Testis (tissue), 2 donors: ENCODE results near the gene KATNBL1.

Experiments
- POLR2A ChIP-seq: fragments of 450-650 bp; IDR thresholded peaks from one replicate; pipeline ENCODE4 v1.6.1; 2017; ENCODE audit warnings: antibody characterized with exemption, mild to moderate bottlenecking, moderate library complexity
- TF ChIP-seq, protein P1 (sequence below), 3 experiments: fragments of 450-650 bp in 2 of 3; fragments of 200-600 bp in 1 of 3; sonication (generic) in 1 of 3; IDR thresholded peaks; one replicate each; pipeline ENCODE4 v1.5.1; 2016 to 2019; ENCODE audit warnings: antibody characterized with exemption in 3 of 3, mild to moderate bottlenecking in 2 of 3, moderate library complexity in 1 of 3

DNA sequence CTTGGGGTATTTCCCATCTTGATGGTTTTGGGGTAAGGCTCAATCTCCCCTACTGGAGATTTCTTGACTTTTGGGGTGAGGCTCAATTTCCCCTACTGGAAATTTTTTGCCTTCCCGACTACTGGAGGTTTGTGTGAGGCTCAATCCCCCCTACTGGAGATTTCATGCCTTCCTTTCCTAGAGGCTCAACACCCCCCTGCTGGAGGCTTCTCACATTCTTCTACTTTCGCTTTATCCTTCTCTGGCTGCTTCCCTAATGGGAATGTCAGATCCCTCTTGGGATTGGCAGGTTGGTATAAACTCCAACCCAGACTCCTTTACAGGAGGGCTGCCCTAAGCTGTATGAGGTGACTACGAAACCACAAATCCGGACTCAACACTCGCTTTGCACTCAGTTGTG is 49.2 kb downstream of the KATNBL1 start:
- TF ChIP-seq, protein P1, sequence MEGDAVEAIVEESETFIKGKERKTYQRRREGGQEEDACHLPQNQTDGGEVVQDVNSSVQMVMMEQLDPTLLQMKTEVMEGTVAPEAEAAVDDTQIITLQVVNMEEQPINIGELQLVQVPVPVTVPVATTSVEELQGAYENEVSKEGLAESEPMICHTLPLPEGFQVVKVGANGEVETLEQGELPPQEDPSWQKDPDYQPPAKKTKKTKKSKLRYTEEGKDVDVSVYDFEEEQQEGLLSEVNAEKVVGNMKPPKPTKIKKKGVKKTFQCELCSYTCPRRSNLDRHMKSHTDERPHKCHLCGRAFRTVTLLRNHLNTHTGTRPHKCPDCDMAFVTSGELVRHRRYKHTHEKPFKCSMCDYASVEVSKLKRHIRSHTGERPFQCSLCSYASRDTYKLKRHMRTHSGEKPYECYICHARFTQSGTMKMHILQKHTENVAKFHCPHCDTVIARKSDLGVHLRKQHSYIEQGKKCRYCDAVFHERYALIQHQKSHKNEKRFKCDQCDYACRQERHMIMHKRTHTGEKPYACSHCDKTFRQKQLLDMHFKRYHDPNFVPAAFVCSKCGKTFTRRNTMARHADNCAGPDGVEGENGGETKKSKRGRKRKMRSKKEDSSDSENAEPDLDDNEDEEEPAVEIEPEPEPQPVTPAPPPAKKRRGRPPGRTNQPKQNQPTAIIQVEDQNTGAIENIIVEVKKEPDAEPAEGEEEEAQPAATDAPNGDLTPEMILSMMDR (IDR thresholded peaks at IDR 0.05), result no peak
- no peak for TF ChIP-seq POLR2A
